AG08395 (cell line): Measurements from ENCODE around the gene CDKN2B-AS1.
"Not testable (repeated sequence)": the region's sequence is repeated elsewhere in the genome, so short reads cannot be mapped to it uniquely, and the experiment has no call there.

Source experiments
- DNase-seq: peaks from one replicate; pipeline ENCODE4 v3.0.0; 2012; ENCODE audit warnings: mixed read lengths, low spot score

CDKN2B-AS1 gene

GRCh38 chr9:22044583-22044982 lies 50.0 kb downstream of the CDKN2B-AS1 start:
- peak; percentile 68 for DNase-seq

- no peak for DNase-seq
Observed at GRCh38 chr9:22045423-22045822, 50.8 kb downstream of the CDKN2B-AS1 start.

GRCh38 chr9:22046243-22046885 lies 51.8 kb downstream of the CDKN2B-AS1 start:
- DNase-seq = no peak

GRCh38 chr9:22047596-22047995 lies 53.0 kb downstream of the CDKN2B-AS1 start:
- no peak for DNase-seq

GRCh38 chr9:22049411-22049810 lies 54.8 kb downstream of the CDKN2B-AS1 start:
- DNase-seq = peak; percentile 11

GRCh38 chr9:22050924-22051323 lies 56.3 kb downstream of the CDKN2B-AS1 start:
- no peak for DNase-seq

GRCh38 chr9:22052376-22052945 lies 57.9 kb downstream of the CDKN2B-AS1 start:
- peak; percentile 57 for DNase-seq

- DNase-seq = no peak
Observed at GRCh38 chr9:22053178-22053577, 58.6 kb downstream of the CDKN2B-AS1 start.

- no peak for DNase-seq
Observed at GRCh38 chr9:22054076-22054475, 59.5 kb downstream of the CDKN2B-AS1 start.

- DNase-seq = no peak
Observed at GRCh38 chr9:22054529-22054928, 59.9 kb downstream of the CDKN2B-AS1 start.

GRCh38 chr9:22055090-22055489 lies 60.5 kb downstream of the CDKN2B-AS1 start:
- DNase-seq = no peak

GRCh38 chr9:22056402-22056801 lies 61.8 kb downstream of the CDKN2B-AS1 start:
- DNase-seq = no peak

GRCh38 chr9:22057972-22058371 lies 63.4 kb downstream of the CDKN2B-AS1 start:
- DNase-seq = not testable (repeated sequence)

- DNase-seq = no peak
Observed at GRCh38 chr9:22060831-22061383, 66.3 kb downstream of the CDKN2B-AS1 start.

GRCh38 chr9:22064957-22065356 lies 70.4 kb downstream of the CDKN2B-AS1 start:
- DNase-seq = no peak

GRCh38 chr9:22065431-22066200 lies 71.0 kb downstream of the CDKN2B-AS1 start:
- no peak for DNase-seq

GRCh38 chr9:22067196-22067595 lies 72.6 kb downstream of the CDKN2B-AS1 start:
- no peak for DNase-seq

- no peak for DNase-seq
Observed at GRCh38 chr9:22068369-22068768, 73.8 kb downstream of the CDKN2B-AS1 start.

- no peak for DNase-seq
Observed at GRCh38 chr9:22073349-22073748, 78.8 kb downstream of the CDKN2B-AS1 start.

GRCh38 chr9:22078081-22078480 lies 83.5 kb downstream of the CDKN2B-AS1 start:
- no peak for DNase-seq

- DNase-seq = peak; percentile 68
Observed at GRCh38 chr9:22079873-22080341, 85.3 kb downstream of the CDKN2B-AS1 start.

- peak; percentile 88 for DNase-seq
Observed at GRCh38 chr9:22084336-22085035, 89.9 kb downstream of the CDKN2B-AS1 start.
